PC-9 (cell line): ENCODE results near the gene DNM3. TPM values are rescaled to one million over a fixed set of nuclear protein-coding genes. Genes with fewer than 3 reads are reported as not detected.

Experiments used
- BruUV-seq: library from RNA; stranded (reverse); fragments of 400-500 nt; replicated peaks from 2 replicates; lab custom pipeline; 2021; lab: Mats Ljungman, UMichigan
- CTCF ChIA-PET: fragments of 300-600 bp; sonication (Branson Sonifier 250); formaldehyde crosslinking; loops from one replicate; lab custom pipeline; 2022; ENCODE audit warnings: antibody characterized with exemption; lab: Charles Lee
- POLR2A ChIA-PET: fragments of 300-600 bp; sonication (Branson Sonifier 250); formaldehyde crosslinking; loops from one replicate; lab custom pipeline; 2022; ENCODE audit warnings: antibody characterized with exemption; ENCODE audit not compliant: unreplicated experiment; lab: Charles Lee
- DNase-seq, 2 experiments: peaks; one replicate each; pipeline versions ENCODE4 v3.0.0 to v3.0.0-alpha.2; 2015 to 2022; ENCODE audit warnings: mixed read lengths in 1 of 2
- H2AFZ ChIP-seq: fragments of 200-600 bp; sonication (generic); 2 replicates; pipeline ENCODE4 v1.8.1; 2017; ENCODE audit warnings: antibody characterized with exemption
- H3F3A ChIP-seq: fragments of 200-600 bp; sonication (generic); 2 replicates; pipeline ENCODE4 v1.8.1; 2017; ENCODE audit warnings: antibody characterized with exemption, mild to moderate bottlenecking, low read depth; ENCODE audit not compliant: insufficient read depth
- H3K27ac ChIP-seq: fragments of 200-600 bp; sonication (generic); 2 replicates; pipeline ENCODE4 v1.6.1; 2016; ENCODE audit warnings: mixed run types
- H3K27me3 ChIP-seq: fragments of 200-600 bp; sonication (generic); 2 replicates; pipeline ENCODE4 v1.6.1; 2016; ENCODE audit warnings: low read depth, mixed run types; ENCODE audit not compliant: insufficient read depth
- H3K36me3 ChIP-seq: fragments of 200-600 bp; sonication (generic); 2 replicates; pipeline ENCODE4 v1.6.1; 2016; ENCODE audit warnings: low read depth, mixed run types
- H3K4me1 ChIP-seq: fragments of 200-600 bp; sonication (generic); replicated peaks from 2 replicates; pipeline ENCODE4 v1.6.1; 2016; ENCODE audit warnings: mixed run types; ENCODE audit not compliant: insufficient read depth
- H3K4me2 ChIP-seq: fragments of 200-600 bp; sonication (generic); 2 replicates; pipeline ENCODE4 v1.6.1; 2017; ENCODE audit warnings: mixed run types
- H3K4me3 ChIP-seq: fragments of 200-600 bp; sonication (generic); 2 replicates; pipeline ENCODE4 v1.6.1; 2016; ENCODE audit warnings: mixed run types
- H3K79me2 ChIP-seq: fragments of 200-600 bp; sonication (generic); 2 replicates; pipeline ENCODE4 v1.6.1; 2017; ENCODE audit warnings: low read depth, mixed run types
- H3K9me2 ChIP-seq: fragments of 200-600 bp; sonication (generic); 2 replicates; pipeline ENCODE4 v1.8.1; 2017; ENCODE audit warnings: mild to moderate bottlenecking; ENCODE audit not compliant: insufficient read depth
- H3K9me3 ChIP-seq: fragments of 200-600 bp; sonication (generic); 2 replicates; pipeline ENCODE4 v1.8.1; 2016; ENCODE audit warnings: low read depth; ENCODE audit not compliant: insufficient read depth
- H4K20me1 ChIP-seq: fragments of 200-600 bp; sonication (generic); 2 replicates; pipeline ENCODE4 v1.8.1; 2017; ENCODE audit not compliant: insufficient read depth
- EZH2 ChIP-seq: fragments of 200-600 bp; sonication (generic); IDR thresholded peaks from 2 replicates; pipeline ENCODE4 v1.8.0; 2017; ENCODE audit warnings: antibody characterized with exemption, low read depth
- intact Hi-C: fragments of 100-400 bp; cut with micrococcal nuclease; formaldehyde crosslinking; loops from one replicate; pipeline ENCODE4 v1.10.0; 2022; ENCODE audit not compliant: unreplicated experiment
- total RNA-seq: library from RNA; stranded (reverse); gene quantifications from 2 replicates; pipeline ENCODE4 v1.2.3, GENCODE V29; 2021
- TF ChIP-seq, protein P1 (sequence below): fragments of 200-600 bp; sonication (generic); conservative IDR thresholded peaks from 2 replicates; pipeline ENCODE4 v1.6.1; 2017; ENCODE audit warnings: mixed run types, antibody characterized with exemption, mild to moderate bottlenecking, moderate library complexity

Gene DNM3
- total RNA-seq, 1 experiment from 2014 or later: 1.7 TPM

GRCh38 chr1:172456344-172456769, 615.1 kb downstream of the DNM3 start:
- Histone ChIP-seq H3K79me2 (no peaks in the 10 kb centered on the region), H3K27ac (no peak overlapping the region), H3K4me2 (no peak overlapping the region), H3K27me3 (no peaks in the 10 kb centered on the region), H2AFZ (no peak overlapping the region), H3K4me3 (no peak overlapping the region), H3F3A (peaks cover 26% of the 10 kb centered on the region), H3K4me1 (peaks cover 38% of the 10 kb centered on the region), H4K20me1 (no peaks in the 10 kb centered on the region), H3K36me3 (no peaks in the 10 kb centered on the region), H3K9me3 (no peaks in the 10 kb centered on the region), H3K9me2 (no peaks in the 10 kb centered on the region)
- intact Hi-C loops: no loop called here
- POLR2A ChIA-PET: no interaction called here
- no peak for DNase-seq
- CTCF ChIA-PET: interaction anchor here (0.6 kb wide), 1 partner anchor 91 kb away, joined by 3 read pairs; no protein-coding TSS in a partner anchor
- TF ChIP-seq, protein P1, sequence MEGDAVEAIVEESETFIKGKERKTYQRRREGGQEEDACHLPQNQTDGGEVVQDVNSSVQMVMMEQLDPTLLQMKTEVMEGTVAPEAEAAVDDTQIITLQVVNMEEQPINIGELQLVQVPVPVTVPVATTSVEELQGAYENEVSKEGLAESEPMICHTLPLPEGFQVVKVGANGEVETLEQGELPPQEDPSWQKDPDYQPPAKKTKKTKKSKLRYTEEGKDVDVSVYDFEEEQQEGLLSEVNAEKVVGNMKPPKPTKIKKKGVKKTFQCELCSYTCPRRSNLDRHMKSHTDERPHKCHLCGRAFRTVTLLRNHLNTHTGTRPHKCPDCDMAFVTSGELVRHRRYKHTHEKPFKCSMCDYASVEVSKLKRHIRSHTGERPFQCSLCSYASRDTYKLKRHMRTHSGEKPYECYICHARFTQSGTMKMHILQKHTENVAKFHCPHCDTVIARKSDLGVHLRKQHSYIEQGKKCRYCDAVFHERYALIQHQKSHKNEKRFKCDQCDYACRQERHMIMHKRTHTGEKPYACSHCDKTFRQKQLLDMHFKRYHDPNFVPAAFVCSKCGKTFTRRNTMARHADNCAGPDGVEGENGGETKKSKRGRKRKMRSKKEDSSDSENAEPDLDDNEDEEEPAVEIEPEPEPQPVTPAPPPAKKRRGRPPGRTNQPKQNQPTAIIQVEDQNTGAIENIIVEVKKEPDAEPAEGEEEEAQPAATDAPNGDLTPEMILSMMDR: no peak
- TF ChIP-seq EZH2: no peak
- BruUV-seq: no TSS peak

DNA sequence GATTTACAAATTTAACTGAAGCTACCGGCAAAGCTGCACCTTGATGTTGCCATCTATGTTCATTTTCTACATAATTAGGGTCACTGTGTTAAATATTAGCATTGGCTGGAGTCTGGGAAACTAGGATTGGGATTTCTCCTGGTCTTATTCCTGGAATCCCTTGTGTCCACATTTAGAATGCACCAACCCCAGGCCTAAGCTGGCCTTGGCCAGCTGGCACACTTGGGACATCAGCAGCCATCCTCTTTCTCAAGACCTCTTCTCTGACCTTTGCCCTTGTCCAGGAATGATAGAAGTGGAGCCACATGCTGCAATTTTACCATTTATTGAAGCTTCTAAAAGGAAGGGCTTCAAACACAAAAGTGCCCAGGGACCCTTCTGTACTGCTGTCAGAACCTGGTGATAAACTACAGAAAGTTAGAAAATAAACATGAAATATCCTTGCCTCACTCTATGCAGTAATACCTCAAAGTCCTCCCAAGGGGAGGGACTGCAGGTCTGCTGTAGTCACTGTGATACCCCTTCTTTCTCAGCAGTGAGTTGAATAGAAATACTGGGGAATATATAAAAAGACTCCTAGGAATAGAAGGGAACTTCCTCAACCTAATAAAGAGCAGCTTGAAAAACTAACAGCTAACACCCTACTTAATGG, 616.3 kb downstream of the DNM3 start:
- Histone ChIP-seq H4K20me1 (no peaks in the 10 kb centered on the region), H3K27ac (no peak overlapping the region), H3K9me2 (no peaks in the 10 kb centered on the region), H3K79me2 (no peaks in the 10 kb centered on the region), H3K9me3 (no peaks in the 10 kb centered on the region), H3K27me3 (no peaks in the 10 kb centered on the region), H3K36me3 (no peaks in the 10 kb centered on the region), H3K4me2 (no peak overlapping the region), H3F3A (peaks cover 20% of the 10 kb centered on the region), H2AFZ (no peak overlapping the region), H3K4me1 (peaks cover 32% of the 10 kb centered on the region), H3K4me3 (no peak overlapping the region)
- CTCF ChIA-PET: no interaction called here
- no TSS peak for BruUV-seq
- TF ChIP-seq, protein P1: no peak
- no peak for TF ChIP-seq EZH2
- POLR2A ChIA-PET: no interaction called here
- intact Hi-C loops: no loop called here
- no peak for DNase-seq

GRCh38 chr1:172460177-172460576, 618.9 kb downstream of the DNM3 start:
- Histone ChIP-seq H3K4me2 (no peak overlapping the region), H3K9me2 (no peaks in the 10 kb centered on the region), H3F3A (peaks cover 20% of the 10 kb centered on the region), H3K36me3 (no peaks in the 10 kb centered on the region), H3K79me2 (no peaks in the 10 kb centered on the region), H3K27me3 (no peaks in the 10 kb centered on the region), H3K27ac (no peak overlapping the region), H3K4me3 (no peak overlapping the region), H2AFZ (no peak overlapping the region), H4K20me1 (no peaks in the 10 kb centered on the region), H3K9me3 (no peaks in the 10 kb centered on the region), H3K4me1 (peaks cover 20% of the 10 kb centered on the region)
- intact Hi-C loops: no loop called here
- TF ChIP-seq, protein P1: no peak
- TF ChIP-seq EZH2: no peak
- BruUV-seq: no TSS peak
- ChIA-PET CTCF (no interaction called here), POLR2A (interaction anchor here (0.6 kb wide), 1 partner anchor 36 kb away, joined by 4 read pairs; no protein-coding TSS in a partner anchor)
- peak in 1 of 2 experiments; percentile 57 for DNase-seq
